Mucosa of stomach (tissue), 1 donor: Measurements from ENCODE around the gene LGR6.
"Not testable (repeated sequence)": the region's sequence is repeated elsewhere in the genome, so short reads cannot be mapped to it uniquely, and the experiment has no call there.

ENCODE experiments used
- H3K27me3 ChIP-seq: one replicate; pipeline ENCODE4 v1.7.0; 2013; ENCODE audit warnings: mild to moderate bottlenecking, low read length; ENCODE audit not compliant: control insufficient read depth, insufficient read depth
- H3K36me3 ChIP-seq: one replicate; pipeline ENCODE4 v1.7.0; 2013; ENCODE audit warnings: low read length; ENCODE audit not compliant: control insufficient read depth, insufficient read depth
- H3K4me1 ChIP-seq: one replicate; pipeline ENCODE4 v1.7.0; 2013; ENCODE audit warnings: mild to moderate bottlenecking, low read length; ENCODE audit not compliant: control insufficient read depth, insufficient read depth
- H3K4me3 ChIP-seq: one replicate; pipeline ENCODE4 v1.7.0; 2013; ENCODE audit warnings: low read length
- H3K9ac ChIP-seq: one replicate; pipeline ENCODE4 v1.7.0; 2013; ENCODE audit warnings: mild to moderate bottlenecking, low read length, moderate library complexity
- H3K9me3 ChIP-seq: one replicate; pipeline ENCODE4 v1.7.0; 2013; ENCODE audit warnings: mild to moderate bottlenecking, low read length, moderate library complexity; ENCODE audit not compliant: control insufficient read depth
- donor health status: Pancreatic carcinoma.

LGR6 gene

DNA sequence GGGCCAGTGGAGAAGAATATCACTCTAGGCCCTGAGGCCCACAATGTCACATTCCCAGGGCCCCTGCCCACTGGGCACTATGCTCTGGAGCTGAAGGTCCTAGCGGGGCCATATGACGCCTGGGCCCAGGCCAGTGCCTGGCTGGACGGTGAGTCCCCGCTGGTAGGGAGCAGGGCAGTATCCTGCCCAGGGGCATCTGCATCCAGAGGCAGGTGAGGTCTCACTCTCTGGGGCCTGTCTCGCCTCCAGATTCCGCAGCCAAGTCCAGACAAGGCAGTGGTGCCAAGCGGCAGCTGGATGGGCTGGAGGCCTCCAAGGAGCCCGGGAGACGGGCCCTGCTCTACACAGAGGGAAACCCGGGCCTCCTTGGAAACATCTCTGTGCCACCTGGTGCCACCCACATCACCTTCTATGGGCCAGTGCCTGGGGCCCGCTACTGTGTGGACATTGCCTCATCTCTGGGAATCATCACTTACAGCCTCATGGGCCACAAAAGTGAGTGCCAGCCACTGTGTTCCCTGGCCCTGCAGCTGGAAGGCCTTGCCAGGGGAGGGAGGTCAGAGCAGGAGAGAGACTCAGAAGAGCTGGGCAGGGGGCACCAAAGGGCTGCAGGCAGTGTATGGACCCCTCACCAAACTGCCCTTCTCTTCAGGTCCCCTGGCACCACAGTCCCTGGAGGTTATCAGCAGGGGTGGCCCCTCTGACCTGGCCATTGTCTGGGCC lies 22.1 kb upstream of the LGR6 start:
- no peak overlapping the region for H3K9ac ChIP-seq
- H3K9me3 ChIP-seq = no peaks in the 10 kb centered on the region
- H3K4me1 ChIP-seq = no peaks in the 10 kb centered on the region
- no peak overlapping the region for H3K4me3 ChIP-seq
- H3K36me3 ChIP-seq = no peaks in the 10 kb centered on the region
- H3K27me3 ChIP-seq = no peaks in the 10 kb centered on the region

DNA sequence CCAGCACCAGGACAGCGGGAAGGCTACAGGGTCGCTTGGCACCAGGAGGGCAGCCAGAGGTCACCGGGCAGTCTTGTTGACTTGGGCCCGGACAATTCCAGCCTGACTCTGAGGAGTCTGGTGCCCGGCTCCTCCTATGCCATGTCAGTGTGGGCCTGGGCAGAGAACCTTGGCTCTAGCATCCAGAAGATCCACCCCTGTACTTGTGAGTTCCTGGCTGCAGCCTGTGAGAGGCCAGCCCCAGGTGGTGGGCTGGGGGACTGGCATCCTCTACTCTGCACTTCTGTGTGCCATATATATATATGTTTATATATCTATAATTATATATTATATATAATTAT lies 21.6 kb upstream of the LGR6 start:
- Histone ChIP-seq H3K9me3 (no peaks in the 10 kb centered on the region), H3K4me1 (no peaks in the 10 kb centered on the region), H3K9ac (no peak overlapping the region), H3K36me3 (no peaks in the 10 kb centered on the region), H3K27me3 (no peaks in the 10 kb centered on the region), H3K4me3 (no peak overlapping the region)

DNA sequence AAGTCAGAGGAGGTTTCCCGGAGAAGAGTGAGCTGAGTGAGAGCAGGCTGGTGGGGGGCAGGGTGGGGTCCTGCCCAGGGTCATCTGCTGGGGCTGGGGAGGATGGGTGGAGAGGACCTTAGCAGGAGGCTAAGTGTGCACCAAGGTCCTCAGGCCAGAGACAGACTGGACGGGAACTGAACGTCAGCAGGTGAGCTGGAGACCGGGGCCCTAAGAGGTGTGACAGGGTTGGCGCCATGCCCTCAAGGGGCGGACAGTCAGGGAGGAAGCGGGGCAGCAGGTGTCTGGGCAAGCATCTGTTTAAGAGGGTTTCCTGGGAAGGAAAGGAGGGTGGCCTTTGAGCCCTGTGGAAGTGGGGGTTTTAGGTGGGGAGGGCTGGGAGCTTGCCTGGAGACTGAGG lies 19.6 kb upstream of the LGR6 start:
- no peaks in the 10 kb centered on the region for H3K9me3 ChIP-seq
- H3K9ac ChIP-seq = no peak overlapping the region
- H3K27me3 ChIP-seq = no peaks in the 10 kb centered on the region

DNA sequence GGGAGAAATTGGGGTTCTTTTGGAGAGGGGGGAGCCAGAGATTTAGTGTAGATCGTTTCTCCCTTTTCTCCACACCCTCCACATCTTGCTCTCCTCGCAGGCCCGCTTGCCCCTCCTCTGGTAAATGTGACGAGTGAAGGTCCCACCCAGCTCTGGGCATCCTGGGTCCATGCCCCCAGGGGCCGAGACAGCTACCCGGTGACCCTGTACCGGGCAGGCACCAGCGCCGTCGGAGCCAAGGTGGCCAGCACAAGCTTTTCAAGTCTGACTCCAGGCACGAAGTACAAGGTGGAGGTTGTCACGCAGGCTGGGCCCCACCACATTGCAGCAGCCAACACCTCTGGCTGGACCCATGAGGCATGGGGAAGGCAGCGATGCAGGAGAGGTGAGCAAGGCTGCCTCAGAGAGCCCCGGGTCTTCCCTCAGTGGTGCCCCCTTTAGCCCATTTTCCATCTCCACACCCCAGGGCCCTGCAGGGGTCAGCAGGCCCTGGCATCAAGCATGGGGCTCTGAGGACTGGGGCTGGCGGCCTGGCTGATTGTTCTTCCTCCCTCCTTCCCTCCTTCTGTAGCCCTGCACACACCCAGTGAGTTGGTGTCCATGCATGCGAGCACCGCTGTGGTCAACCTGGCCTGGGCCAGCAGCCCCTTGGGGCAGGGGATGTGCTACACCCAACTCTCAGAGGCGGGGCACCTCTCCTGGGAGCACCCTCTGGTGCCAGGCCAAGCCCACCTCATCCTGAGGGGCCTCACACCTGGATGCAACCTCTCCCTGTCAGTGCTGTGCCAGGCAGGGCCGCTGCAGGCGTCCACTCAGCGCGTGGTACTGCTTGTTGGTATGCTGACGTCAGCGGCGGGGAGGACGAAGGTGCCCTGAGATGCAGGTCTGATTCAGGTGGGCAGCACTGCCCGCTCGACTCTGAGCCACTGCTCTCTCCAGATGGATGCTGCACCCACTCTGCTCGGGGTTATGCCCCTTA lies 16.4 kb upstream of the LGR6 start:
- no peaks in the 10 kb centered on the region for H3K4me1 ChIP-seq
- H3K9ac ChIP-seq = no peak overlapping the region
- no peak overlapping the region for H3K4me3 ChIP-seq
- peaks cover 9% of the 10 kb centered on the region for H3K27me3 ChIP-seq
- no peaks in the 10 kb centered on the region for H3K36me3 ChIP-seq
- no peaks in the 10 kb centered on the region for H3K9me3 ChIP-seq

More for the DNA sequence above, 19.6 kb upstream of the LGR6 start:
- H3K4me3 ChIP-seq = no peak overlapping the region
- no peaks in the 10 kb centered on the region for H3K4me1 ChIP-seq
- H3K36me3 ChIP-seq = no peaks in the 10 kb centered on the region

DNA sequence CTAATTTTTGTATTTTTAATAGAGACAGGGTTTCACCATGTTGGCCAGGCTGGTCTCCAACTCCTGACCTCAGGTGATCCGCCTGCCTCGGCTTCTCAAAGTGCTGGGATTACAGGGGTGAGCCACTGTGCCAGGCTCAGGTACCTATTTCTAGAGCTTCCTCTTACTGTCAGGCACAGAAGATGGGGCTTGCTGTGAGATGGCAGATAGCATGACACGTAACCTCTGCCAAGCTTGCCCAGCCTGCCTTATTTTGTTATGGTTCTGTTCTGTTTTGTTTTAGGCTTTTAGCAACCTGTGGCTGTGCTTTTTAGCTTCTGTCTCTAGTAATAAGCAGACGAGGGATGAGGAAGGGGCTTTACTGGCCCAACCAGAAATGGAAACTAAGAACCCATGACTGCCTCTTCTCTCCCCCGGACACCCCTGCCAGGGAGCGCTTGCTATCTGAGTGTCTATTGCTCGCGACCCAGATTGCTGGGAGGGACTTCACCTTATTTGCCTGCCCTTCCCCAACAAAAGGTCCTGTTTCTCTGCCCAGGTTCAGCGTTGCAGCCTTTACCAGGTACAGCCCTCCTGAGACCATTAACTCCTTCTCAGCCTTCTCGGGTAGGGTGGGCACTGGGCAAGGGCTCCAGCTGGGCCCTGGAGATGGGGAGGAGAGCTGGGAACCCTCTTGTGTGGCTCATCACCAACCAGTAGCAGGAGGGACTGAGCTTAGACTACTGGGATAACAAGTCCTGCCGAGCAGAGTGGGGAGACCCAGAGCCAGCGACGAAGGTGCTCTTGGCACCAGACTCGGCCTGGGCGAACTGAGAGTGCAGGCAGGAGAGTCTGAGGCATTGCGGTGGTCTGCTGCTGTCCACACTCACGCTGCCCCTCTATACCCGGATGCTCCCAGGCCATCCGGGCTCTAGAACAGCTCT lies 13.5 kb upstream of the LGR6 start:
- H3K4me3 ChIP-seq = no peak overlapping the region
- H3K27me3 ChIP-seq = peaks cover 17% of the 10 kb centered on the region
- H3K9ac ChIP-seq = no peak overlapping the region
- no peaks in the 10 kb centered on the region for H3K36me3 ChIP-seq
- H3K4me1 ChIP-seq = peaks cover 7% of the 10 kb centered on the region
- no peaks in the 10 kb centered on the region for H3K9me3 ChIP-seq

DNA sequence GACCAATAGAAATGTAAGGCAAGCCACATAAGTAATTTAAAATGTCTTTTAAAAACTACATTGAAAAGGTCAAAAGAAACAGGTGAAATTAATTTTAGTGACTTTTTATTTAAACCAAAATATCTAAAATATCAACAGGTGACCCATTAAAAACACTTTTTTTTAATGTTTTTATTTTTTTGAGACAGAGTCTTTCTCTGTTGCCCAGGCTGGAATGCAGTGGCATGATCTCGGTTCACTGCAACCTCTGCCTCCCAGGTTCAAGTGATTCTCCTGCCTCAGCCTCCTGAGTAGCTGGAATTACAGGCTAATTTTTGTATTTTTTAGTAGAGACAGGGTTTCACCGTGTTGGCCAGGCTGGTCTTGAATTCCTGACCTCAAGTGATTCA lies 12.9 kb upstream of the LGR6 start:
- not testable (repeated sequence) for H3K4me1 ChIP-seq, H3K4me3 ChIP-seq, H3K9me3 ChIP-seq, H3K9ac ChIP-seq, H3K36me3 ChIP-seq
- peaks cover 22% of the 10 kb centered on the region for H3K27me3 ChIP-seq

DNA sequence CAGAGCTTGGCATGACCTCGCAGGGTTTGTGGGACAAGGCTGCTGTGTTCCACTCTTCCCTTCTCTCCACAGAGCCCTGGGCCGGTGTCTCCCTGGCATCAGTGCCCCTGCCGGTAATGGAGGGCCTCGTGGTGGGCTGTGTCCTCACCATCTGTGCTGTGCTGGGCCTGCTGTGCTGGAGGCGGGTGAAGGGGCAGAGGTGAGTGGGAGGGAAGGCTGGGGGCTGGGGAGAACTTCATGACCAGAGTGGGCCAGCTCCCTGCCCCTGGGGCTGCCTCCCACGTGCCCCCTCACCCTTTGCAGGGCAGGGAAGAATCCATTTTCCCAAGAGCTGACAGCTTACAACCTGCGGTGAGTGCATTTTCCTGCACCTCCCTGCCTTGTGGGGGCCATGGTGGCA lies 12.0 kb upstream of the LGR6 start:
- no peaks in the 10 kb centered on the region for H3K9me3 ChIP-seq
- H3K4me1 ChIP-seq = peaks cover 7% of the 10 kb centered on the region
- H3K9ac ChIP-seq = no peak overlapping the region
- H3K27me3 ChIP-seq = peaks cover 26% of the 10 kb centered on the region
- H3K36me3 ChIP-seq = no peaks in the 10 kb centered on the region
- no peak overlapping the region for H3K4me3 ChIP-seq

DNA sequence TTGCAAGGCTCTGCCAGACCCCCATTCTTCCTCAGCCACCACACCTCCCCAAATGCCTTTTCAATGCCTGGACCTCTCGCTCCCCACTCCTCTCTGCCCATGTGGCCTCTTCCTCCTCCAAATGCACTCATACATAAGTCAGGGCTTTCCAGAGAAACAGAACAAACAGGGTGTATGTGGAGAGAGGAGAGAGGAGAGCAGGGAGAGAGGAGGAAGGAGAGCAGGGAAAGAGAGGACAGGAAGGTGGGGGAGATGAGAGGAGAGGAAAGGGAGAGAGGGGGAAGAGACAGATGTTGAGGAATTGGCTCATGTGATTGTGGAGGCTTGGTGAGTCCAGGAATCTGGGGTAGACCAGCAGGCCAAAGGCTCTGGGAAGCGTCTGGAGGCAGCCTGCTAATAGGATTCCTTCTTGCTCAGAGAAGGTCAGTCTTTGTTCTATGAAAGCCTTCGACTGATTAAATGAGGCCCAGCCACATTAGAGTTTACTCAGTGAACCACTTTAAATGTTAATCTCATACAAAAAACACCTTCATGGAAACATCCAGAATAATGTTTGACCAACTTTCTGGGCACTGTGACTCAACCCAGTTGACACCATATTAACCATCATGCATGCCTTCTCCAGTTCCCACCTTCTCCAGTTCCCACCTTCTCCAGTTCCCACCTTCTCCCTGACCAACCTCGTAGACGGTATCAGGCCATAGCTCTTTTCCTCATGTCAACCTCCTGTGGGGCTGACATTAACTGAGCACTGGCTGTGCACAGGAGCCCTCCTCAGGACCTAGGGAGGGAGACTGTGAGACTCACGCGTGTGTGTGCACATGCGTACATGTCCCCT lies 11.3 kb upstream of the LGR6 start:
- H3K9ac ChIP-seq = no peak overlapping the region
- peaks cover 7% of the 10 kb centered on the region for H3K4me1 ChIP-seq
- H3K4me3 ChIP-seq = no peak overlapping the region
- H3K9me3 ChIP-seq = no peaks in the 10 kb centered on the region
- no peaks in the 10 kb centered on the region for H3K36me3 ChIP-seq
- H3K27me3 ChIP-seq = peaks cover 27% of the 10 kb centered on the region

DNA sequence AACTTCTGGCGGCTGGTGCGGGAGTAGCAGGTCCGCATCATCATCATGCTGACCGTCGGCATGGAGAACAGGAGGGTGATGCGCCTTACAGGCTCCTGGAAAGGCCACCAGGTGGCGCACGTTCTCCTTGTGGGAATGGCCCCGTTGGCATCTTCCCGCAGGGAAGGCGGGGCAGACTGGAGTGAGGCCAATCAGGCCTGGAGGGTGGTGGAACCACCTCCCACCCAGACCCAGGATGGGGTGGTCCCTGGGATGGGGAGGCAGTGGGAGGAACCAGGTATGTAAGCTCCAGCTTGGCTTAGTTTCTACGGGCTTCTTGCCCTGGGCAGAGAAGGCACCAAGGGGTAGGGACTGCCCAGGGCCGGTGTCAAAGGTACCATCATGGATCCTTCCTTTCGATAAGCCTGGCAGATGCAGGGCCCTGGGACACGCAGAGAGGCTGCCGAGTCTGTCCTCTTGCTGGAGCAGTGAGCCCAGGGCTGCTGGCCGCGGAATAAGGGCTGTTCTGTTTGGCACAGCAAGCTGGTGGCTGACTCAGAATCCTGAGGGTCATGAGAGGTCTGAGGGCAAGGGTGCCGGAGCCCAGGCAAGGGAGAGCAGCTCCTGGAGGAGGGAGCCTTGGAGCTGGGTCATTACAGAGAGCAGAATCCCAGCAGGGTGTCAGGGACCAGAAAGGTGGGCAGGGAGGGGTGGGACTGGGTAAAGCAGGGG lies 8.7 kb upstream of the LGR6 start:
- Histone ChIP-seq H3K4me3 (no peak overlapping the region), H3K36me3 (no peaks in the 10 kb centered on the region), H3K4me1 (peaks cover 7% of the 10 kb centered on the region), H3K27me3 (peaks cover 27% of the 10 kb centered on the region), H3K9ac (no peak overlapping the region), H3K9me3 (no peaks in the 10 kb centered on the region)

DNA sequence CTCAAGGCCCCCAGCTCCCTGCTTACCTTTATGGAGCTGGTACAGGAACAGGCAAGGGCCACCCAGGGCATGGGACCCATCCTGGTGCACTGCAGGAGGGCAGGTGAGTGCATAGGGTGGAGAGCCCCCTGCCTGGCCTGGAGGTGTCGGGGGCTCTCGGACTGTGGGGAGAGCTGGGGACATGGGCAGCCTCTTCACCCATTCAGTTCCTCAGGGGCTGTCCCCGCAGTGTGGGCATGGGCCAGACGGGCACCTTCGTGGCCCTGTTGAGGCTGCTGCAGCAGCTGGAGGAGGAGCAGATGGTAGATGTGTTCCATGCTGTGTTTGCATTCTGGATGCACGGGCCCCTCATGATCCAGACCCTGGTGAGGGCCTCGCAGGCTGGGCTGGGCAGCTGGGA lies 7.3 kb upstream of the LGR6 start:
- no peaks in the 10 kb centered on the region for H3K9me3 ChIP-seq

More for the DNA sequence above, 7.3 kb upstream of the LGR6 start:
- Histone ChIP-seq H3K4me3 (no peak overlapping the region), H3K9ac (no peak overlapping the region), H3K36me3 (no peaks in the 10 kb centered on the region), H3K27me3 (peaks cover 25% of the 10 kb centered on the region), H3K4me1 (peaks cover 7% of the 10 kb centered on the region)
